PC-9 (cell line): ENCODE data around the gene BTNL9. TPM values are rescaled to one million over a fixed set of nuclear protein-coding genes. Genes with fewer than 3 reads are reported as not detected.
"Not testable (repeated sequence)": the region's sequence is repeated elsewhere in the genome, so short reads cannot be mapped to it uniquely, and the experiment has no call there.

ENCODE experiments used
- BruUV-seq: library from RNA; stranded (reverse); fragments of 400-500 nt; replicated peaks from 2 replicates; lab custom pipeline; 2021; lab: Mats Ljungman, UMichigan
- CTCF ChIA-PET: fragments of 300-600 bp; sonication (Branson Sonifier 250); formaldehyde crosslinking; loops from one replicate; lab custom pipeline; 2022; ENCODE audit warnings: antibody characterized with exemption; lab: Charles Lee
- POLR2A ChIA-PET: fragments of 300-600 bp; sonication (Branson Sonifier 250); formaldehyde crosslinking; loops from one replicate; lab custom pipeline; 2022; ENCODE audit warnings: antibody characterized with exemption; ENCODE audit not compliant: unreplicated experiment; lab: Charles Lee
- DNase-seq, 2 experiments: peaks; one replicate each; pipeline versions ENCODE4 v3.0.0 to v3.0.0-alpha.2; 2015 to 2022; ENCODE audit warnings: mixed read lengths in 1 of 2
- H2AFZ ChIP-seq: fragments of 200-600 bp; sonication (generic); 2 replicates; pipeline ENCODE4 v1.8.1; 2017; ENCODE audit warnings: antibody characterized with exemption
- H3F3A ChIP-seq: fragments of 200-600 bp; sonication (generic); 2 replicates; pipeline ENCODE4 v1.8.1; 2017; ENCODE audit warnings: antibody characterized with exemption, mild to moderate bottlenecking, low read depth; ENCODE audit not compliant: insufficient read depth
- H3K27ac ChIP-seq: fragments of 200-600 bp; sonication (generic); 2 replicates; pipeline ENCODE4 v1.6.1; 2016; ENCODE audit warnings: mixed run types
- H3K27me3 ChIP-seq: fragments of 200-600 bp; sonication (generic); 2 replicates; pipeline ENCODE4 v1.6.1; 2016; ENCODE audit warnings: low read depth, mixed run types; ENCODE audit not compliant: insufficient read depth
- H3K36me3 ChIP-seq: fragments of 200-600 bp; sonication (generic); 2 replicates; pipeline ENCODE4 v1.6.1; 2016; ENCODE audit warnings: low read depth, mixed run types
- H3K4me1 ChIP-seq: fragments of 200-600 bp; sonication (generic); replicated peaks from 2 replicates; pipeline ENCODE4 v1.6.1; 2016; ENCODE audit warnings: mixed run types; ENCODE audit not compliant: insufficient read depth
- H3K4me2 ChIP-seq: fragments of 200-600 bp; sonication (generic); 2 replicates; pipeline ENCODE4 v1.6.1; 2017; ENCODE audit warnings: mixed run types
- H3K4me3 ChIP-seq: fragments of 200-600 bp; sonication (generic); 2 replicates; pipeline ENCODE4 v1.6.1; 2016; ENCODE audit warnings: mixed run types
- H3K79me2 ChIP-seq: fragments of 200-600 bp; sonication (generic); 2 replicates; pipeline ENCODE4 v1.6.1; 2017; ENCODE audit warnings: low read depth, mixed run types
- H3K9me2 ChIP-seq: fragments of 200-600 bp; sonication (generic); 2 replicates; pipeline ENCODE4 v1.8.1; 2017; ENCODE audit warnings: mild to moderate bottlenecking; ENCODE audit not compliant: insufficient read depth
- H3K9me3 ChIP-seq: fragments of 200-600 bp; sonication (generic); 2 replicates; pipeline ENCODE4 v1.8.1; 2016; ENCODE audit warnings: low read depth; ENCODE audit not compliant: insufficient read depth
- H4K20me1 ChIP-seq: fragments of 200-600 bp; sonication (generic); 2 replicates; pipeline ENCODE4 v1.8.1; 2017; ENCODE audit not compliant: insufficient read depth
- EZH2 ChIP-seq: fragments of 200-600 bp; sonication (generic); IDR thresholded peaks from 2 replicates; pipeline ENCODE4 v1.8.0; 2017; ENCODE audit warnings: antibody characterized with exemption, low read depth
- intact Hi-C: fragments of 100-400 bp; cut with micrococcal nuclease; formaldehyde crosslinking; loops from one replicate; pipeline ENCODE4 v1.10.0; 2022; ENCODE audit not compliant: unreplicated experiment
- total RNA-seq: library from RNA; stranded (reverse); gene quantifications from 2 replicates; pipeline ENCODE4 v1.2.3, GENCODE V29; 2021
- TF ChIP-seq, protein P1 (sequence below): fragments of 200-600 bp; sonication (generic); conservative IDR thresholded peaks from 2 replicates; pipeline ENCODE4 v1.6.1; 2017; ENCODE audit warnings: mixed run types, antibody characterized with exemption, mild to moderate bottlenecking, moderate library complexity

BTNL9 gene
- total RNA-seq, 1 experiment from 2014 or later: not detected

DNA sequence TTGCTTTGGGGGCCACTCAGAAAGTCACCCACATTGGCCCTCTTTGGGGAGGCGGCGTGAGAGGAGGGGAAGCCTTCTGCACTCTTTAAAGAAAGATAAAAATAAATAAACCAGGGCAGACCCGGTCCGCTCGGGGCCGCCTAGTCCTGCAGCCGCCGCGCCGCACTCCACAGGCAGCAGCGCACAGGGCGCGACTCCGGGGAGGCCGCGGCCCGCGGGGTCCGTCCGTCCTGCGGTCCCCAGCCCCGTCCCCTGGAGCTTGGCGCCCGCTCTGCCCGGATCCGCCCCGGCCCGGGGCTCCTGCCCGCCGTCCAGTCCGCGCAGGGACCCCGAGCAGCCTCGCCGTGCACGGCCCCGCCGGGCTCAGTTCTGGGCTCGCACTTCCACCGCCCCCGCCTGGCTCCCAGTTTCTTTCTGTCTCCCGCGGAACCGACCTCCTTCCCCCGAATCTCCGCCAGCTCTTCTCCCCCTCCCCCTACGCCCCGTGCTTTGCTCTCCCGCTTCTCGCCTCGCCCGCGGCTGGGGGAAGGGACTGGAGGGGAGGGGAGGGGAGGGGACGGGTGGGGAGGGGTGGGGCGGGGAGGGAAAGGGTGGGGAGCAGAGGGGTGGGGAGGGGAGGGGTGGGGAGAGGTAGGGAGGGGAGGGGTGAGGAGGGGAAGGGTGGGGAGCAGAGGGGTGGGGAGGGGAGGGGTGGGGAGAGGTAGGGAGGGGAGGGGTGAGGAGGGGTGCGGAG, 57.9 kb downstream of the BTNL9 start:
- H2AFZ ChIP-seq, DNase-seq, BruUV-seq, H3K4me2 ChIP-seq, POLR2A ChIA-PET, H3K9me2 ChIP-seq, H3K36me3 ChIP-seq, CTCF ChIA-PET, H3K27me3 ChIP-seq, H4K20me1 ChIP-seq, H3K4me3 ChIP-seq, H3K27ac ChIP-seq, H3K9me3 ChIP-seq, H3K79me2 ChIP-seq, H3K4me1 ChIP-seq, intact Hi-C loops: not testable (repeated sequence)
- peaks cover 16% of the 10 kb centered on the region; the same call in 1 of the 2 replicates for H3F3A ChIP-seq

DNA sequence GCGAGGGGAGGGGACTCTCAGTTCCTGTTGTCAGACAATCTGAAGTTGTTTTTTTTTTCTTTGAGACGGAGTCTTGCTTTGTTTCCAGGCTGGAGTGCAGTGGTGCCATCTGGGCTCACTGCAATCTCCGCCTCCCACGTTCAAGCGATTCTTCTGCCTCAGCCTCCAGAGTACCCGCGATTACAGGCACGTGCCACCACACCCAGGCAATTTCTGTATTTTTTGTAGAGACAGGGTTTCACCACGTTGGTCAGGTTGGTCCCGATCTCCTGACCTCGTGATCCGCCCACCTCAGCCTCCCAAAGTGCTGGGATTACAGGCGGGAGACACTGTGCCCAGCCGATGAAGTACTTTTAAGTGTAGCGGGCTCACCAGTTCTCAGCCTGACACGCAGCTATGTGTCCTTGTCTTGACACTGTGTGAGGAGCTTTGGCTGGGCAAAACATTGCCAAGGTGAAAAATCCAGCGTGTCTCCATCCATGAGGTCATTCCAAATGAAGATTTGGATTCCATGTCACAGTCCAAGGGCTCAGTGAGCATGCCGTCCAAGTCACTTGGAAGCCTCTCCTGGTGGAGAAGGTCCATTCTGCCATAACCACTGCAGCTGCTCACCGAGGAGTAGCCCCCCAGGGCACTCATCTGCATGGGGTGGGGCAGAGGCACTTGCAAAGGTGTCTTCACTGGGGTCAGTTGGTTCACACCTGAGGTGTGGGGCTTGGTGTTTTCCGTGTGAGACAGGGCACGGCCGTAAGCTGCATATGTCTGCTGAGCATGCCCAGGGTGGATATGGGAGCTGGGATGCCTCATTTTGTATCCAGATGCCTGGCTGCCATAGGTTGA, 58.9 kb downstream of the BTNL9 start:
- no peak overlapping the region for H2AFZ ChIP-seq
- H3K4me1 ChIP-seq: no peaks in the 10 kb centered on the region
- POLR2A ChIA-PET: no interaction called here
- no peaks in the 10 kb centered on the region for H3K9me2 ChIP-seq
- no peaks in the 10 kb centered on the region for H3K36me3 ChIP-seq
- peaks cover 16% of the 10 kb centered on the region; the same call in 1 of the 2 replicates for H3F3A ChIP-seq
- no peaks in the 10 kb centered on the region for H4K20me1 ChIP-seq
- CTCF ChIA-PET: no interaction called here
- H3K4me2 ChIP-seq: no peak overlapping the region
- DNase-seq: no peak
- intact Hi-C loops: no loop called here
- H3K27ac ChIP-seq: no peak overlapping the region
- H3K4me3 ChIP-seq: no peak overlapping the region
- H3K27me3 ChIP-seq: no peaks in the 10 kb centered on the region
- no peaks in the 10 kb centered on the region for H3K9me3 ChIP-seq
- no TSS peak for BruUV-seq
- H3K79me2 ChIP-seq: no peaks in the 10 kb centered on the region
- TF ChIP-seq EZH2: no peak
- TF ChIP-seq, protein P1, sequence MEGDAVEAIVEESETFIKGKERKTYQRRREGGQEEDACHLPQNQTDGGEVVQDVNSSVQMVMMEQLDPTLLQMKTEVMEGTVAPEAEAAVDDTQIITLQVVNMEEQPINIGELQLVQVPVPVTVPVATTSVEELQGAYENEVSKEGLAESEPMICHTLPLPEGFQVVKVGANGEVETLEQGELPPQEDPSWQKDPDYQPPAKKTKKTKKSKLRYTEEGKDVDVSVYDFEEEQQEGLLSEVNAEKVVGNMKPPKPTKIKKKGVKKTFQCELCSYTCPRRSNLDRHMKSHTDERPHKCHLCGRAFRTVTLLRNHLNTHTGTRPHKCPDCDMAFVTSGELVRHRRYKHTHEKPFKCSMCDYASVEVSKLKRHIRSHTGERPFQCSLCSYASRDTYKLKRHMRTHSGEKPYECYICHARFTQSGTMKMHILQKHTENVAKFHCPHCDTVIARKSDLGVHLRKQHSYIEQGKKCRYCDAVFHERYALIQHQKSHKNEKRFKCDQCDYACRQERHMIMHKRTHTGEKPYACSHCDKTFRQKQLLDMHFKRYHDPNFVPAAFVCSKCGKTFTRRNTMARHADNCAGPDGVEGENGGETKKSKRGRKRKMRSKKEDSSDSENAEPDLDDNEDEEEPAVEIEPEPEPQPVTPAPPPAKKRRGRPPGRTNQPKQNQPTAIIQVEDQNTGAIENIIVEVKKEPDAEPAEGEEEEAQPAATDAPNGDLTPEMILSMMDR: no peak

DNA sequence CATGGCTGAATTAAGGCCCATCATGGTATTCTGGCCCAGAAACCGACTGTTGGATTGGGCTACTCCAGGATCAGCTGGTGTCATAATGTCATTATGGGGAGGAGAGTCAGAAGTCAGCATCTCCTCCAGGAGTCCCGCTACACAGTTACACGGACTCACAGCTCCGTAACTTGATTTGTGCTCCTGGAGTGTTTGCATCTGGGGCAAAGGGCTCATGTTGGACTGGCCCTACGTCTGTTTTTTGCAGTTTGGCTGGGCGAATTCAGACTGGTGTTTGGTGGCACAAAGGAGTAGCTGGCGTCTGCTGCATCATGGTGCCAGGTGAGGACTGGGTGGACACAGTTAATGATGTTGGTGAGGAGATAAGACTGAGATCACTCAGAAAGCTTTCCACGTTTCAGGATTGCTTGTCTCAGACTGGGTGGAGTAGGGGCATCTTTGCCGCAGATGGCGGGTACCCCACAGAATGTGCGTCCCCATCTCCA, 59.6 kb downstream of the BTNL9 start:
- Histone ChIP-seq H3K36me3 (no peaks in the 10 kb centered on the region), H3F3A (peaks cover 16% of the 10 kb centered on the region; the same call in 1 of the 2 replicates), H3K4me2 (no peak overlapping the region), H3K27ac (no peak overlapping the region), H4K20me1 (no peaks in the 10 kb centered on the region), H3K79me2 (no peaks in the 10 kb centered on the region), H3K27me3 (no peaks in the 10 kb centered on the region), H3K9me3 (no peaks in the 10 kb centered on the region), H3K9me2 (no peaks in the 10 kb centered on the region), H2AFZ (no peak overlapping the region), H3K4me3 (no peak overlapping the region), H3K4me1 (no peaks in the 10 kb centered on the region)
- ChIA-PET CTCF (no interaction called here), POLR2A (interaction anchor here (0.6 kb wide), 2 partner anchors 155 to 187 kb away, joined by 3 to 5 read pairs; no protein-coding TSS in a partner anchor)
- DNase-seq: no peak
- TF ChIP-seq, protein P1: no peak
- no peak for TF ChIP-seq EZH2
- no TSS peak for BruUV-seq
- intact Hi-C loops: no loop called here
